SHP77 (cell line): ENCODE measurements around the gene CBY3.
"Not testable (repeated sequence)": the region's sequence is repeated elsewhere in the genome, so short reads cannot be mapped to it uniquely, and the experiment has no call there.

Experiments used
- DNase-seq, 2 experiments: peaks; one replicate each; lab custom pipeline; 2025; lab: John Stamatoyannopoulos, UW

CBY3 gene

GRCh38 chr5:179668391-179668790, 12.4 kb downstream of the CBY3 start:
- peak in 1 of 2 experiments; percentile 35 for DNase-seq

- not testable (repeated sequence) for DNase-seq
These were observed 19.2 kb downstream of the CBY3 start for GRCh38 chr5:179661647-179662046.

- DNase-seq: peak in 1 of 2 experiments; percentile 13
These were observed 22.5 kb downstream of the CBY3 start for GRCh38 chr5:179658179-179658856.

DNA sequence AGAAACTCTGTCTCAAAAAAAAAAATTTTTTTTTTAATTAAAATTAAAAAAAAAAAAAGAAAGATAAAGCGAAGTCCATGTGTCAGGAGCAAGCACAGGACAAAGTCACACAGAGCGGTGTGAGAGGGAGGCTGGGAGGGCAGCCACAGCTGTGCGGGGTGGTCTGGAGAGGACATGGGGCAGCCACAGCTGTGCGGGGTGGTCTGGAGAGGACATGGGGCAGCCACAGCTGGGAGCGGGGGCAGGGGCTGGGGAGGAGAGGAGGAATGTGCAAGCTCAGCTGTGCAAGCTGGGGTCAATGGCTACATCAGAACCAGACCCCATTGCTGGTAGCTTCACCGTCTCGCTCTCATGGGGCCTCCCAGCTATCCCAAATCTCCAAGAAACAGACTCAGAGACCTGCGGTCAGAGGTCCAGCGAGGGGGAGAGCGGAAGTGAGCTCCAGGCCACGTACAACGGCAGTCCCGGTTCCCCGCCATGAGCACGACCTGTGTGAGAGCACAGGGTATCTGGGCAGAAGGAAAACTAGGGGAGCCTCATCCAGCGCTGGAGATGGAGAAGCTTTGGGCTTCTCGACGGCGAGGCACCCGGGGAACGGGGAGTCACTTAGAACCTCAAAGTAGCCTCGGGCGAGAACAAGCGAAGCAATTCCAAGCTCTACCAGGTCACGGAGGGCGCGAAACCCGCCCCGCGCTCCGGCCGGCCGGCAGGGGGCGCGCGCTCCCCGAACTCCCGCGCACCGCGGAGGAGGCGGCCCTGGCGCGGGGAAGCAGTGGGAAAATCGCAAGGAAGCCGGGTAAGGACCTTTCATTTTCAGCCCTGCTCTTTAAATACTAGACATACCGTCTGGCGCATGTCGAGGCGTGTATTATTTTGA, 23.3 kb downstream of the CBY3 start:
- DNase-seq: not testable (repeated sequence)

GRCh38 chr5:179653135-179653534, 27.7 kb downstream of the CBY3 start:
- DNase-seq: not testable (repeated sequence)

- not testable (repeated sequence) for DNase-seq
These were observed 30.6 kb downstream of the CBY3 start for GRCh38 chr5:179650245-179650644.

GRCh38 chr5:179649166-179649703, 31.6 kb downstream of the CBY3 start:
- not testable (repeated sequence) for DNase-seq

- no peak for DNase-seq
These were observed 32.4 kb downstream of the CBY3 start for GRCh38 chr5:179648410-179648809.

DNA sequence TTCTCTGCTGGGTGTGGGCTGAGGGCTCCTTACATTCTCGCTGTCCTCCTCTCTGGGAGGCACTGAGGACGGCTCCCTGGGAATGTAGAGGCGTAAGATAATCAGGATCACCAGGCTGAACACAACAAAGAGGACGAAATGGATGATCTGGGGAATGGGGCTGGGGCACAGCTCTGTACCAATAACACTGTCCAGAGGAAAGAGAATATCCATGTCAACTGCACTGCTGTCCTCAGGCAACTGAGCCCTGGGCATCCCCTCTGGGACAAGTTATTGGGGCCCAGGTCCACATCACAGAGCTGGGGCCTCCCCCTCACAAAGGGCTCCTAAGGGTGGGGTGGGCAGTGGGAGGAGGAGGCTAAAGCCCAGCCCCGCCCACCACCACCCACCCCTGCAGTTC, 36.1 kb downstream of the CBY3 start:
- not testable (repeated sequence) for DNase-seq

DNA sequence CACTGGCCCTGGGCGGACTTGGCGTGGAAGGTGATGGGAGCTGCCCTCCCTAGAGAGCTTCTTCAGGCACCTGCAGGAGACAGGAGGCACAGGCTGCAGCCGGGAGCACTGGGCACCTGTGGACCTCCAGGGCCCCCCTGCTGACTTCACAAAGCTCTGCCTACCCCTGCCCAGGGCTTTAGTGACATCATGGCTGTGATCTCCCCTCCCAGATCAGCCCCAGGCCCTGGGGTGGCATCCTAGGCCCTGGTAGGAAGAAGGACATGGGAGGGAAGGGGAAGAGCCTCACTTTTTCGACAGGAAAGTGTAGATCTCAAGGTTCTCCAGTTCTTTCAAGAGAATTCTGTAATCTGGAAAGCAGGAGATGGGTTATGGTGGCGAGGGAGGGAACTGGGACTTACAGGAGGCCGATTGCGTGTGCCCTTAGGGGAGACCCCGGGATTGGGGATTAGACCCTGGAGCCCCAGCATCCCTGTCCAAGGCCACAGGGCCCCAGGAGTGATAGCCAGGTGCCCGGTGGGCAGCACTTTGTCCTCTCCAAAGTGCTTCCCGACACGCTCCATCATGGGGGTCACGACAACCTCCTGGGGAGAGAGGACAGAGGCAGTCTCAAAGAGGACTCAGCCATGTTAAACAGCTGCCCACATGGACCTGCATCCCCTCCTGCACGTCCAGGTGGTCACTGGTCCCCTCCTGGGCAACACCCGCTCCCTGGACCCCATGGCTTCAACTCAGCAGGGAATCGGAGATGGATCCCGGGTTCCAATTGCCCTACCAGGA, 37.5 kb downstream of the CBY3 start:
- not testable (repeated sequence) for DNase-seq

DNA sequence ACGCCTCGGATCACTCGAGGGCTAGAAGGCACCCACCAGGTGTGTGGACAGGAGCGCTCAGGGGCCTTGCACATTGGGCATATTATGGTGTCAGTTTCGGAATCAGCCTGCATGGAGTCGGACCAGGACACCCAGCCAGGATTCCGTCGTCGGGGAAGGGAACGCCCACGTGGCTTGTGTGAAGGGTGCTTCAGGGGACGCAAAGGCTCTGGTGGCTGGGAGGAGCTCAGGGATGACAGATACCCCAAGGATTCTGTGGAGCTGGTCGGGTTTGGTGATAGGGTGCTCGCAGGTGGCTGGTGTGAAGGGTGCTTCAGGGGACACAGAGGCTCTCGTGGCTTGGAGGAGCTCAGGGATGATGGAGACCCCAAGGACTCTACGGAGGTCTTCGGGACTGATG, 38.2 kb downstream of the CBY3 start:
- not testable (repeated sequence) for DNase-seq

GRCh38 chr5:179641745-179642144, 39.1 kb downstream of the CBY3 start:
- not testable (repeated sequence) for DNase-seq

DNA sequence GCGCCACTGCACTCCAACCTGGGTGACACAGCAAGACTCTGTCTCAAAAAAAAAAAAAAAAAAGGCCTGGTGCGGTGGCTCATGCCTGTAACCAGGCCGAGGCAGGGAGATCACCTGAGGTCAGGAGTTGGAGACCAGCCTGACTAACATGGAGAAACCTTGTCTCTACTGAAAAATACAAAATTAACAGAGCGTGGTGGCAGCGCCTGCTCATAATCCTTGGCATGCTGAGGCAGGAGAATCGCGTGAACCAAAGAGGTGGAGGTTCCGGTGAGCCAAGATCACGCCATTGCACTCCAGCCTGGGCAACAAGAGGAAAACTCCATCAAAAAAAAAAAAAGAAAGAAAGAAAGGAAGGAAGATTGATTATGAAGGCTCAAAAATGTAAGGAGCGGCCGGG, 41.5 kb downstream of the CBY3 start:
- not testable (repeated sequence) for DNase-seq

DNA sequence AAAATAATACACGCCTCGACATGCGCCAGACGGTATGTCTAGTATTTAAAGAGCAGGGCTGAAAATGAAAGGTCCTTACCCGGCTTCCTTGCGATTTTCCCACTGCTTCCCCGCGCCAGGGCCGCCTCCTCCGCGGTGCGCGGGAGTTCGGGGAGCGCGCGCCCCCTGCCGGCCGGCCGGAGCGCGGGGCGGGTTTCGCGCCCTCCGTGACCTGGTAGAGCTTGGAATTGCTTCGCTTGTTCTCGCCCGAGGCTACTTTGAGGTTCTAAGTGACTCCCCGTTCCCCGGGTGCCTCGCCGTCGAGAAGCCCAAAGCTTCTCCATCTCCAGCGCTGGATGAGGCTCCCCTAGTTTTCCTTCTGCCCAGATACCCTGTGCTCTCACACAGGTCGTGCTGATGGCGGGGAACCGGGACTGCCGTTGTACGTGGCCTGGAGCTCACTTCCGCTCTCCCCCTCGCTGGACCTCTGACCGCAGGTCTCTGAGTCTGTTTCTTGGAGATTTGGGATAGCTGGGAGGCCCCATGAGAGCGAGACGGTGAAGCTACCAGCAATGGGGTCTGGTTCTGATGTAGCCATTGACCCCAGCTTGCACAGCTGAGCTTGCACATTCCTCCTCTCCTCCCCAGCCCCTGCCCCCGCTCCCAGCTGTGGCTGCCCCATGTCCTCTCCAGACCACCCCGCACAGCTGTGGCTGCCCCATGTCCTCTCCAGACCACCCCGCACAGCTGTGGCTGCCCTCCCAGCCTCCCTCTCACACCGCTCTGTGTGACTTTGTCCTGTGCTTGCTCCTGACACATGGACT, 46.3 kb downstream of the CBY3 start:
- DNase-seq: not testable (repeated sequence)

DNA sequence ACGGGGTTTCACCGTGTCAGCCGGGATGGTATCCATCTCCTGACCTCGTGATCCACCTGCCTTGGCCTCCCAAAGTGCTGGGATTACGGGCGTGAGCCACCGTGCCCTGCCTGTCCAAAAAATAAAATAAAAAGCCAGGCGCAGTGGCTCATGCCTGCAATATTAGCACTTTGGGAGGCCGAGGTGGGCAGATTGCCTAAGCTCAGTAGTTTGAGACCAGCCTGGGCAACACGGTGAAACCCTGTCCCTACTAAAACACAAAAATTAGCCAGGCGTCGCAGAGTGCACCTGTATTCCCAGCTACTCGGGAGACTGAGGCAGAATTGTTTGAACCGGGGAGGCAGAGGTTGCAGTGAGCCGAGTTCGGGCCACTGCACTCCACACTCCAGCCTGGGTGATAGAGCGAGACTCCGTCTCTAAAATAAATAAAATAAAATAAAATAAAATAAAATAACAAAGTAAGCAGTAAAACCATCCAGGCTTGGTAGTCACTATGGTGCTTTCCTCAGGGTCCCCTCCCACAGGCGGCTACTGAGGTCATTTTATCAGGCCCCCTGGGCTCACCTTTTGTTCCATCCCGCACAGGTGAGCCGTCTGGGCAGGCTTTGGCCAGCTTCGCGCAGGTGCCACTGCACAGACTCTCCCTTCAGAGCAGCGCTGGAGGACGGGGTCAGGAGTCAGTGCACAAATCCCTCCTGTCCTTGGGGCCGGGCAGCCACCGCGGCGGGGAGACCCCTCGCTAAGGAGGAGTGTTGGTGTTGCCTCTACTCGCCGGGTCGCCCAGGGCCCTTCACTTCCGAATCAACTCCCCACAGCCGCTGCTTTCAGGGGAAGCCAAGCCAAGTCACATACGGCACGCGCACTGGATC, 47.1 kb downstream of the CBY3 start:
- not testable (repeated sequence) for DNase-seq
